HG03196 (cell line): ENCODE data around the gene CRIP2.

Experiments used
- ATAC-seq: cut with Tn5 transposase; IDR thresholded peaks from one replicate; pipeline ENCODE4 v1.9.1; 2021; ENCODE audit not compliant: unreplicated experiment

CRIP2 gene

GRCh38 chr14:105496831-105497591, 22.4 kb downstream of the CRIP2 start:
- no peak for ATAC-seq

DNA sequence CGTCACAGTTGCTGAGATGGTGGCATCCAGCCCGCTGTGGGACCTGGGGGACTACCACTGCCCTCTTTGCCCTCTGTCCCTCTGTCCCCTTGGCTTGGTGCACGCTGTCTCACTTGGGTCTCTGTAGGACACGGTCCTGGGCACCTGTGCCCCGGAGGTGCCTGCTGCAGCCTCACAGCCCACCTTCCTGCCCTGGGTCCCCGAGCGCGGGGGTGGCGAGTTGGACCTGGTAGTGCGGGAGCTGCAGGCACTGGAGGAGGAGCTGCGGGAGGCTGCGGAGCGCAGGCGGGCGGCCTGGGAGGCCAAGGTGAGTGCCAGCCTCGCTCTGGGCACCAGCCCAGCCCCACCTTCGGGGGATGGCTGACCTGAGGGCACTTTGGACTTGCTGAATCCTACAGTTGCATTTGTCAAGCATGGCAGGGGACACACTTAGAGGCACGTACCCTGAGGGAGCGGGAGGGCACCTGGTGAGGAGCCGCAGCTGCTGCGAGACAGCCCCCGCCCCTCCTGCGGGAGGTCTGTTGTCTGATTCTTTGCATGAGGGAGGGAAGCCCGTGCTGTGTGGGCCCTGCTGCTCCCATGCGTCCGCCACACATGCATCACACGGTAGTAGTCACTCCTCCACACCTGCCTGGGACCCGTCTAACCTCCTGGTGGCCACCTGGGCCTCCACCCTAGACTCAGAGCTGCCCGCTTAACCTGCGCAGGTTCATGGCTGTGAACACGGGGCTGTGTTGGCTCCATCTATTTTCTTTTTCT, 23.2 kb downstream of the CRIP2 start:
- no peak for ATAC-seq

GRCh38 chr14:105498430-105499255, 24.0 kb downstream of the CRIP2 start:
- ATAC-seq, result no peak

DNA sequence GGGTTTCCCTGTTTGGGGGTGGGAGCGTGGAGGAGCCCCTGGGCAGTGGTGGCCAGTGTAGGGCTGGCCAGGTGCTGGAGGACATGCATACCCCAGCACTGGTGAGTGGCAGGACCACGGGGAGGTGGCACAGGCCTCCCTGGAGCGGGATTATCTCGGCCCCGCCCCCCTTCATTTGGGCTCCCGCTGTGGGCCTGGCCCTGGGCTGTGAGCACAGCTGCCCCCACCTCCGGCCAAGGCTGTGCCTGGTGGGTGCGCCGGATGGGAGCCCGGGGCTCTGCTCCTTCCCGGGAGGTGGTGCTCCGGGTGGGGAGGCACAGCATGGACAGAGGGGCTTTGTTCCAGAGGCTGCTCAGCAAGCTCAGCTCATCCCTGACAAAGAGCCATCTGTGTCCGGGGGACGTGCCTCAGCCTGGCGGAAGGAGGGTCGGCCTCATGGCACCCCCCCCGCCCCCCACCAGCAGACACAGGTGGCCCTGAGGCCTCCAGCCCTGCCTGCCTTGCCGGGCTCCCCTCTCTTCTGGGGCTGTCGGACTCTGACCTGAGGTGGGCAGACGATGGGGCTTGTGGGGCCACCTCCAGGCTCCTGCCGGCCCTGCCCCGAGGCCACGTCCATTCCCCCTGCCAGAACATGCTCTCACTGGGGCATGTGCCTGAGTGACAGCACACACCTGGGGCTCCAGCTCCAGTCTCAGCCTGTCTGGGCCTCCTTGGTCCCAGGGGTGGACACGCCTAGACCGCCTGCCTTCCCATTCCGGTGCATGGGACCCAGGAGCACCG, 24.8 kb downstream of the CRIP2 start:
- ATAC-seq, result no peak

GRCh38 chr14:105500036-105500725, 25.6 kb downstream of the CRIP2 start:
- no peak for ATAC-seq

GRCh38 chr14:105500726-105501101, 26.1 kb downstream of the CRIP2 start:
- ATAC-seq, result no peak

DNA sequence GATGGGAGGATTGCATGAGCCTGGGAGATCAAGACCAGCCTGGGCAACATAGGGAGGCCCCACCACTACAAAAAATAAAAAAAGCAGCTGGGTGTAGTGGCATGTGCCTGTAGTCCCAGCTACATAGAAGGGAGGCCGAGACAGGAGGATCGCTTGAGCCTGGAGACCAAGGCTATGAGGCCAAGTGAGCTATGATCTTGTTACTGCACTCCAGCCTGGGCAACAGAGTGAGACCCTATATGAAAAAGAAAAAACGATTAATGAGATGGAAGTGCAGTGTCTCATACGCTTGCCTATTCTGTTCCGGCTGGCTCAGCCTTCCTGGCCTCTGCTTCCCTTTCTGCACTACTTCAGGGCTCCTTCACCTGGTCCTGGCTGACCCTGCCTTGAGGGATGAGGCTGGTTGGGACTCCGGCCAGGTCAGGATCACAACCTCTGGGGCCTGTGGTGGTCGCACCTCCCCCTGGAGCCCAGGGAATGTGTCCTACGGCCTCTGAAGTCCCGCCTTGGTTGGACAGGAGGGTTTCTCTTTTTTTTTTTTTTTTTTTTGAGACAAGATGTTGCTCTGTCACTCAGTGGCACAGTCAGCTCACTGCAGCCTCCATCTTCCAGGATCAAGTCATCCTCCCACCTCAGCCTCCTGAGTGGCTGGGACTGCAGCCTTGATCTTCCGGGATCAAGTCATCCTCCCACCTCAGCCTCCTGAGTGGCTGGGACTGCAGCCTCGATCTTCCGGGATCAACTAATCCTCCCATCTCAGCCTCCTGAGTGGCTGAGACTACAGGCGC, 27.1 kb downstream of the CRIP2 start:
- ATAC-seq, result no peak

GRCh38 chr14:105502446-105503295, 28.1 kb downstream of the CRIP2 start:
- no peak for ATAC-seq

DNA sequence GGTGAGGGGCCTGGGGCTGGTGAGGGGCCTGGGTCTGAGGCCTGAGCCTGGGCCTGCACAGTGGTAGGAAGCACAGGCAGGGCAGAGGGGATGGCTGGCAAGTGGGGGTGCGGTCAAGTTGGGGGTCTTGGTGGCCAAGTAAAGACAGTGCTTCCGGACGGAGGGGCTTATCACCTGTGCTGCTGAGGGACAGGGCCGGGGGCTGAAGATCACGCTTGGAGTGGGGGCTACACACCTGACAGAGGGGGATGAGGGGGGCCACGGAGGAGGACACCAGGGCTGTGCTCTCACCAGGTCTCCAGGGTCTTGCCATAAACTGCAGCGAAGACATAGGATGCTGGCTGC, 28.6 kb downstream of the CRIP2 start:
- ATAC-seq, result no peak

- ATAC-seq, result no peak
Measured at GRCh38 chr14:105503935-105504692, 29.5 kb downstream of the CRIP2 start.

DNA sequence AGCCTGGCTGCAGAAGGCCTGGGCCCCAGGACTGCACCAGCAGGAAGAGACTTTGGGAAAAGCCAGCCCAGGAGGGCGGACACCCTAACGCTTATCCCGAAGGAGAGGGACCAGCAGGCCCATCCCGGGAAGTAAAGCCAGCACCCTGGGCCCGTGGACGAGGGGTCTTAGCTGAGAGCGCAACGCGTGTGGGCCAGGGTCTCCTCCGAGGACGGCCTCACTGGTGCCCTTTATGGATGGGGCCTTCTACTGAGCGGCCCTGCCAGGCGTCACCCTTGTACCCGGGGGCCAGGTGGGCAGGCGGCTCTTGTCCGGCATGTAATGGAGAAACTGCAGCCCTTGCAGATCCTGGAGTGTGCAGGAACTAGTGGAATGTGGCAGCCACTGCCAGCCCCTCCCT, 30.5 kb downstream of the CRIP2 start:
- ATAC-seq, result no peak

GRCh38 chr14:105507247-105507646, 32.6 kb downstream of the CRIP2 start:
- ATAC-seq, result no peak

DNA sequence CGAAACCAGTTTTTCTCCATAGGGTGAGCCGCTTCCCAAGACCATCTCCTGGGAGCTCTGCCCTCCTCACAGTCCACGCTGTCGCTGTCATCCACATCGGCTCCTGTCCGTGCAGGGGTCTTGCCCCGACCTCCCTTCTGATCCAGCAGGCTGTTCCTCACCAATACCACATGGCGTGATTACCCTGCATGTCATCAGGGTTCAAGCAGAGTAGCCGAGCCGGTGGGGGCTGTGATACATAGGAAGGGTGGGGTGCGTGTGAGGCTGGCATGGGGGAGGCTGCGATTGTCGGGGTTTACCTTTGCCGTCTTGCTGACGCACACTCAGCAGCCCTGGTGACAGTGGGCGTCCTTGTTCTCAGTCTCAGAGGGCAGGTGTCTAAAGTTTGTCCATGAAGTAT, 33.4 kb downstream of the CRIP2 start:
- ATAC-seq, result no peak

DNA sequence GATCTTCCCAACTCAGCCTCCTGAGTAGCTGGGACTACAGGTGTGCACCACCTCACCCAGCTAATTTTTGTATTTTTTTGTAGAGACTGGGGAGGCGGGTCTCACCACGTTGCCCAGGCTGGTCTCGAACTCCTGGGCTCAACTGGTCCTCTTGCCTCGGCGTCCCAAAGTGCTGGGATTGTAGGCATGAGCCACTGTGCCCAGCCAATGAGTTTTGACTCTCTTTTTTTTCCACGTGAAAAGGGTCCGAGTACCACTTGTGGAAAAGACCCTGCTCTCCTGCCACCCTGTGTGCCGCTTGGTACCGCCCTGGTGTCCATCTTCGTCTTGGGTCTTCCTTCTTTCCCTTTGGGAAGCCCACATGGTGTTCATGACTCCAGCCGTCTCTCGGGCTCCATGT, 34.0 kb downstream of the CRIP2 start:
- ATAC-seq, result no peak

DNA sequence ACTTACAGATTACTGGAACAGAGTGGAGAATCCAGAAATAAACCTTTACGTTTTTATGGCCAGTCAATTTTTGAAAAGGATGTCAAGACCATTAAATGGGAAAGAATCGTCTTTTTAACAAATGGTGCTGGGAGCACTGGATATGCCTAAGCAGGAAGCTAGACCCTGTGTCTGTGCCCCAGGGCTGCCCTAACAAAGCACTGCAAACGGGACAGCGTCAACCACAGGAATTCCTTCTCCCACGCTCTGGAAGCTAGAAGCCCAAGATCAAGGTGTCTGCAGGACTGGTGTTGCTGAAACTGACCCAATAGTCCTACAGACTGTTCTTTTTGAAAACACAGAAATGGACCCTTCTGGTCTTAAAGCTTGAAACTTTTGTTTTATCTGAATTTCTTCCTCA, 42.5 kb downstream of the CRIP2 start:
- no peak for ATAC-seq

- ATAC-seq, result no peak
Measured at GRCh38 chr14:105519946-105520698, 45.5 kb downstream of the CRIP2 start.

GRCh38 chr14:105525326-105525725, 50.7 kb downstream of the CRIP2 start:
- ATAC-seq, result no peak
